BE2C (cell line): ENCODE data around the gene ACCS. TPM values are rescaled to one million over a fixed set of nuclear protein-coding genes. Genes with fewer than 3 reads are reported as not detected.

Experiments
- DNase-seq: peaks from one replicate; pipeline ENCODE4 v3.0.0-alpha.2; 2020
- H3K27me3 ChIP-seq: fragments of 250-450 bp; sonication (Bioruptor Pico); 2 replicates; pipeline ENCODE4 v1.5.1; 2020; ENCODE audit warnings: mild to moderate bottlenecking
- H3K36me3 ChIP-seq: fragments of 250-450 bp; sonication (Bioruptor Pico); 2 replicates; pipeline ENCODE4 v1.5.1; 2020; ENCODE audit warnings: mild to moderate bottlenecking
- H3K4me1 ChIP-seq: fragments of 250-450 bp; sonication (Bioruptor Pico); 2 replicates; pipeline ENCODE4 v1.5.1; 2020
- H3K4me3 ChIP-seq: 2 replicates; pipeline ENCODE4 v1.5.1; 2011; ENCODE audit warnings: low read depth, low read length
- H3K9me3 ChIP-seq: fragments of 250-450 bp; sonication (Bioruptor Pico); 2 replicates; pipeline ENCODE4 v1.5.1; 2020
- polyA plus RNA-seq: library from polyadenylated mRNA; unstranded; fragments of >200 nt; gene quantifications from one replicate; pipeline ENCODE4 v1.2.1, GENCODE V29; 2012; ENCODE audit warnings: low read depth, missing spikeins; ENCODE audit not compliant: insufficient read length, insufficient read depth
- TF ChIP-seq, protein P1 (sequence below): IDR thresholded peaks from 2 replicates; pipeline ENCODE4 v1.5.1; 2012; ENCODE audit warnings: mild to moderate bottlenecking, low read depth, low read length

ACCS gene
- polyA plus RNA-seq, result not detected

- no peak for DNase-seq
- TF ChIP-seq, protein P1, sequence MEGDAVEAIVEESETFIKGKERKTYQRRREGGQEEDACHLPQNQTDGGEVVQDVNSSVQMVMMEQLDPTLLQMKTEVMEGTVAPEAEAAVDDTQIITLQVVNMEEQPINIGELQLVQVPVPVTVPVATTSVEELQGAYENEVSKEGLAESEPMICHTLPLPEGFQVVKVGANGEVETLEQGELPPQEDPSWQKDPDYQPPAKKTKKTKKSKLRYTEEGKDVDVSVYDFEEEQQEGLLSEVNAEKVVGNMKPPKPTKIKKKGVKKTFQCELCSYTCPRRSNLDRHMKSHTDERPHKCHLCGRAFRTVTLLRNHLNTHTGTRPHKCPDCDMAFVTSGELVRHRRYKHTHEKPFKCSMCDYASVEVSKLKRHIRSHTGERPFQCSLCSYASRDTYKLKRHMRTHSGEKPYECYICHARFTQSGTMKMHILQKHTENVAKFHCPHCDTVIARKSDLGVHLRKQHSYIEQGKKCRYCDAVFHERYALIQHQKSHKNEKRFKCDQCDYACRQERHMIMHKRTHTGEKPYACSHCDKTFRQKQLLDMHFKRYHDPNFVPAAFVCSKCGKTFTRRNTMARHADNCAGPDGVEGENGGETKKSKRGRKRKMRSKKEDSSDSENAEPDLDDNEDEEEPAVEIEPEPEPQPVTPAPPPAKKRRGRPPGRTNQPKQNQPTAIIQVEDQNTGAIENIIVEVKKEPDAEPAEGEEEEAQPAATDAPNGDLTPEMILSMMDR, result no peak
- no peak within 1 kb of the TSS for H3K4me3 ChIP-seq
These were observed at the start of gene ACCS for GRCh38 chr11:44065841-44066731. ACCS (plus strand) TSS chr11:44066270; CDS start chr11:44067628, 1,358 bp downstream.

GRCh38 chr11:44016546-44017442 lies 49.3 kb upstream of the ACCS start:
- H3K4me3 ChIP-seq, result no peak overlapping the region
- H3K4me1 ChIP-seq, result peaks cover 29% of the 10 kb centered on the region
- H3K36me3 ChIP-seq, result no peaks in the 10 kb centered on the region
- no peaks in the 10 kb centered on the region for H3K27me3 ChIP-seq
- H3K9me3 ChIP-seq, result no peaks in the 10 kb centered on the region
- TF ChIP-seq, protein P1, result no peak
- DNase-seq, result no peak

More at GRCh38 chr11:44065841-44066731, at the start of gene ACCS:
- H3K4me1 ChIP-seq, result no peaks in the 10 kb centered on the region
- no peaks in the 10 kb centered on the region for H3K27me3 ChIP-seq
- no peaks in the 10 kb centered on the region for H3K9me3 ChIP-seq
- H3K36me3 ChIP-seq, result no peaks in the 10 kb centered on the region

GRCh38 chr11:44017443-44018126 lies 48.5 kb upstream of the ACCS start:
- DNase-seq, result no peak
- H3K27me3 ChIP-seq, result no peaks in the 10 kb centered on the region
- no peaks in the 10 kb centered on the region for H3K36me3 ChIP-seq
- H3K4me3 ChIP-seq, result no peak overlapping the region
- H3K4me1 ChIP-seq, result peaks cover 29% of the 10 kb centered on the region
- no peaks in the 10 kb centered on the region for H3K9me3 ChIP-seq
- TF ChIP-seq, protein P1, result no peak

DNA sequence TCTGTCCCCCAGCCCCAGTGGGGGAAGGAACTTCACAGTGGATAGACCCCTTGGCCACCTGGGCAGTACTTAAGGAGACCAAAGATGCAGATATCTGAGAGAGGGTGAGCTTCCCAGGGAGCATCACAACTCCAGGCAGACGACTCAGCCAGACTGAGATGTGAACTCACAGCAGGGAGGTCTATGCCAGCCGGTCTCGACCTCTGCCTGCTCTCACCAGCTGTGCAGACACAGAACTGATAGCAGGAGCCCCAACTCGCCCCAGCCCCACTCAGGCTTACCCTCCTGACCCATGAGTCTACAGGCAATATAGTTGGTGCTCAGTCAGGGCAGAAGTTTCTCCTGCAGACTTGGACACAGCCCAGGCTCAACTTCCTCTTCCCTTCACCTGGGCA lies 47.9 kb upstream of the ACCS start:
- peaks cover 29% of the 10 kb centered on the region for H3K4me1 ChIP-seq
- no peak overlapping the region for H3K4me3 ChIP-seq
- TF ChIP-seq, protein P1, result no peak
- no peaks in the 10 kb centered on the region for H3K9me3 ChIP-seq
- H3K27me3 ChIP-seq, result no peaks in the 10 kb centered on the region
- H3K36me3 ChIP-seq, result no peaks in the 10 kb centered on the region
- no peak for DNase-seq

DNA sequence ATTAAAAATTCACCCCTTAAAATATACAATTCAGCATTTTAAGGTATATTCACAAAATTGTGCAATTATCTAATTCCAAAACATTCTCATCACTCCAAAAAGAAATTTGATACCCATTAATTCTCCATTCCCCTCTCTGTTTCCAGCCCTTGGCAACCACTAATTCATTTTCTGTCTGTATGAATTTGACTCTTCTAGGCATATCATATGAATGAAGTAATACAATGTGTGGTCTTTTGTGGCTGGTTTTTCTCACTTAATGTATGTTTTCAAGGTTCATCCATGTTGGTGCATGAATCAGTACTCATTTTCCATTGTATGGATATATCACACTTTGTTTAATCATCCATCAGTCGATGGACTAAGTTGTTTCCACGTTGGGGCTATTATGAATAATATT lies 47.2 kb upstream of the ACCS start:
- Histone ChIP-seq H3K36me3 (no peaks in the 10 kb centered on the region), H3K27me3 (no peaks in the 10 kb centered on the region), H3K4me1 (peaks cover 29% of the 10 kb centered on the region), H3K4me3 (no peak overlapping the region), H3K9me3 (no peaks in the 10 kb centered on the region)
- TF ChIP-seq, protein P1, result no peak
- DNase-seq, result no peak
